HepG2 (cell line): ENCODE data around the gene DNAH9. TPM values are rescaled to one million over a fixed set of nuclear protein-coding genes. Genes with fewer than 3 reads are reported as not detected.
A peak's percentile ranks its signal among the peaks of the same experiment; 100 is the strongest.

ENCODE experiments used
- ATAC-seq: fragments of 200-7000 bp; cut with Tn5 transposase; 3 replicates; pipeline ENCODE4 v1.9.1; 2020; ENCODE audit warnings: mild to moderate bottlenecking, moderate library complexity
- BruUV-seq: library from RNA; stranded (reverse); fragments of 400-500 nt; replicated peaks from 2 replicates; lab custom pipeline; 2021; lab: Mats Ljungman, UMichigan
- CTCF ChIA-PET: fragments of 300-600 bp; formaldehyde crosslinking; extraction: SDS; loops from one replicate; lab custom pipeline; 2021; ENCODE audit warnings: low total read pairs, inconsistent platforms, low intra/inter-chr PET ratio; lab: Yijun Ruan, JAX
- POLR2A ChIA-PET: fragments of 350-600 bp; sonication (Branson Sonifier 250); formaldehyde crosslinking; loops from one replicate; lab custom pipeline; 2020; ENCODE audit warnings: antibody characterized with exemption, inconsistent platforms; lab: Yijun Ruan, JAX
- DNase-seq: peaks from one replicate; pipeline ENCODE4 v3.0.0-alpha.2; 2015; ENCODE audit warnings: low spot score
- FAIRE-seq: peaks from 3 replicates; lab custom pipeline; 2011; peaks lifted over from hg19 to GRCh38; lab: Jason Lieb, UNC
- H2AFZ ChIP-seq: one replicate; pipeline ENCODE4 v1.6.1; 2011; ENCODE audit warnings: low read length, inconsistent platforms
- H3K27ac ChIP-seq: fragments of 300-600 bp; 3 replicates; pipeline ENCODE4 v1.8.0; 2011; ENCODE audit warnings: mixed run types, mild to moderate bottlenecking, mixed read lengths, low read length, inconsistent platforms; ENCODE audit not compliant: insufficient read depth; ENCODE audit errors: extremely low read length
- H3K27me3 ChIP-seq, 2 experiments: fragments of 200-600 bp in 1 of 2; 2 replicates in 1 of 2; 3 replicates in 1 of 2; pipeline versions ENCODE4 v1.6.0 to v1.8.0; 2011; ENCODE audit warnings: low read length in 2 of 2, mild to moderate bottlenecking in 2 of 2, moderate library complexity in 2 of 2, inconsistent platforms in 1 of 2; ENCODE audit not compliant: insufficient read depth in 2 of 2, control insufficient read depth in 1 of 2
- H3K36me3 ChIP-seq, 2 experiments: fragments of 200-600 bp in 1 of 2; replicated peaks in 1 of 2; 2 replicates in 1 of 2; 3 replicates in 1 of 2; pipeline versions ENCODE4 v1.5.1 to v1.8.0; 2011; ENCODE audit warnings: low read length in 2 of 2, inconsistent platforms in 1 of 2; ENCODE audit not compliant: insufficient read depth in 2 of 2, control insufficient read depth in 1 of 2
- H3K4me1 ChIP-seq: 2 replicates; pipeline ENCODE4 v1.5.1; 2012; ENCODE audit warnings: low read length, inconsistent platforms; ENCODE audit not compliant: insufficient read depth
- H3K4me2 ChIP-seq: 2 replicates; pipeline ENCODE4 v1.6.0; 2011; ENCODE audit warnings: low read depth, low read length, inconsistent platforms
- H3K4me3 ChIP-seq, 3 experiments: fragments of 200-600 bp in 1 of 3; sonication (generic), shearing (Covaris generic) in 1 of 3; replicated peaks in 1 of 3; 2 replicates each; pipeline ENCODE4 v1.5.1; 2011 to 2016; ENCODE audit warnings: low read length in 3 of 3, inconsistent platforms in 2 of 3, low read depth in 2 of 3, mild to moderate bottlenecking in 2 of 3, control low read depth in 1 of 3, mixed read lengths in 1 of 3; ENCODE audit not compliant: insufficient read depth in 1 of 3
- H3K79me2 ChIP-seq: one replicate; pipeline ENCODE4 v1.6.1; 2011; ENCODE audit warnings: low read length, inconsistent platforms; ENCODE audit not compliant: insufficient read depth
- H3K9ac ChIP-seq: 2 replicates; pipeline ENCODE4 v1.6.0; 2011; ENCODE audit warnings: mild to moderate bottlenecking, low read depth, low read length, inconsistent platforms; ENCODE audit not compliant: insufficient read depth
- H3K9me3 ChIP-seq: 2 replicates; pipeline ENCODE4 v1.5.1; 2012; ENCODE audit warnings: mild to moderate bottlenecking, low read length
- H4K20me1 ChIP-seq: 2 replicates; pipeline ENCODE4 v1.6.0; 2011; ENCODE audit warnings: inconsistent platforms, mild to moderate bottlenecking, low read length, moderate library complexity; ENCODE audit not compliant: insufficient read depth
- MAFF ChIP-seq: IDR thresholded peaks from 2 replicates; pipeline ENCODE4 v1.6.1; 2011; ENCODE audit warnings: low read depth, low read length, improper control_type of control experiment
- MAFK ChIP-seq, 2 experiments: IDR thresholded peaks in 1 of 2; conservative IDR thresholded peaks in 1 of 2; 2 replicates each; pipeline ENCODE4 v1.6.1; 2011; ENCODE audit warnings: improper control_type of control experiment in 2 of 2, low read length in 2 of 2
- REL ChIP-seq: sonication (generic); formaldehyde crosslinking; conservative IDR thresholded peaks from 2 replicates; pipeline ENCODE4 v1.8.0; 2022; ENCODE audit warnings: mild to moderate bottlenecking, missing genetic modification reagents, moderate library complexity
- RXRA ChIP-seq: sonication (generic); formaldehyde crosslinking; IDR thresholded peaks from 2 replicates; pipeline ENCODE4 v1.5.1; 2020; ENCODE audit warnings: missing genetic modification reagents
- ZFP36L2 ChIP-seq: sonication (generic); formaldehyde crosslinking; IDR thresholded peaks from 2 replicates; pipeline ENCODE4 v1.4.0; 2020; ENCODE audit warnings: missing genetic modification reagents
- ZFP91 ChIP-seq: sonication (generic); formaldehyde crosslinking; IDR thresholded peaks from 2 replicates; pipeline ENCODE4 v1.9.0; 2022; ENCODE audit warnings: missing genetic modification reagents, mild to moderate bottlenecking, borderline replicate concordance
- ZNF160 ChIP-seq: sonication (generic); formaldehyde crosslinking; IDR thresholded peaks from 2 replicates; pipeline ENCODE4 v1.8.0; 2022; ENCODE audit warnings: mild to moderate bottlenecking, inconsistent platforms, missing genetic modification reagents
- ZNF431 ChIP-seq: sonication (generic); formaldehyde crosslinking; IDR thresholded peaks from 2 replicates; pipeline ENCODE4 v1.9.0; 2022; ENCODE audit warnings: missing genetic modification reagents, low read depth, mild to moderate bottlenecking, borderline replicate concordance
- ZNF605 ChIP-seq: sonication (generic); formaldehyde crosslinking; IDR thresholded peaks from 2 replicates; pipeline ENCODE4 v1.8.0; 2022; ENCODE audit warnings: mild to moderate bottlenecking, missing genetic modification reagents
- ZNF781 ChIP-seq: sonication (generic); formaldehyde crosslinking; IDR thresholded peaks from 2 replicates; pipeline ENCODE4 v1.5.1; 2020; ENCODE audit warnings: borderline replicate concordance, mild to moderate bottlenecking, missing genetic modification reagents; ENCODE audit errors: not compliant biosample characterization
- ZNF83 ChIP-seq: sonication (generic); formaldehyde crosslinking; IDR thresholded peaks from 2 replicates; pipeline ENCODE4 v1.4.0; 2020; ENCODE audit warnings: missing genetic modification reagents, mild to moderate bottlenecking, borderline replicate concordance
- WGBS: methylation state at CpG from one replicate; pipeline ENCODE4 v1.1.6; 2017; ENCODE audit warnings: low lambda C conversion rate; 5-methylcytosine and 5-hydroxymethylcytosine counted together
- in situ Hi-C: cut with HindIII; loops from 2 replicates; pipeline ENCODE4 v1.10.0; 2017; ENCODE audit warnings: low pct_unique_long_range_greater_than_20kb; ENCODE audit not compliant: extremely low pct_ligation_motif_present
- intact Hi-C: fragments of 100-400 bp; cut with micrococcal nuclease; formaldehyde crosslinking; loops from one replicate; pipeline ENCODE4 v1.10.0; 2022; ENCODE audit not compliant: unreplicated experiment
- polyA plus RNA-seq, 8 experiments: library from polyadenylated mRNA; depleted of rRNA in 3 of 8; stranded (reverse) in 7 of 8; unstranded in 1 of 8; fragments of >200 nt; fragmentation: Illumina TruSeq in 4 of 8; extraction: Trizol in 4 of 8; gene quantifications; 2 replicates each; pipeline versions ENCODE4 v1.2.1 to v1.2.3, GENCODE V29; 2011 to 2016; ENCODE audit warnings: low read depth in 4 of 8, missing spikeins in 1 of 8, mixed read lengths in 1 of 8; ENCODE audit not compliant: insufficient read depth in 1 of 8
- total RNA-seq, 5 experiments: library from RNA; depleted of rRNA; stranded (reverse); fragments of >200 nt; fragmentation: Illumina TruSeq; extraction: Trizol; gene quantifications; 2 replicates each; pipeline ENCODE4 v1.2.3, GENCODE V29; 2016; ENCODE audit warnings: low read depth in 1 of 5

Gene DNAH9
- total and polyA plus RNA-seq, 2 of the 13 experiments (the other 11 are each of a cell fraction or from before 2014, with no cell fraction given), result not detected

DNA sequence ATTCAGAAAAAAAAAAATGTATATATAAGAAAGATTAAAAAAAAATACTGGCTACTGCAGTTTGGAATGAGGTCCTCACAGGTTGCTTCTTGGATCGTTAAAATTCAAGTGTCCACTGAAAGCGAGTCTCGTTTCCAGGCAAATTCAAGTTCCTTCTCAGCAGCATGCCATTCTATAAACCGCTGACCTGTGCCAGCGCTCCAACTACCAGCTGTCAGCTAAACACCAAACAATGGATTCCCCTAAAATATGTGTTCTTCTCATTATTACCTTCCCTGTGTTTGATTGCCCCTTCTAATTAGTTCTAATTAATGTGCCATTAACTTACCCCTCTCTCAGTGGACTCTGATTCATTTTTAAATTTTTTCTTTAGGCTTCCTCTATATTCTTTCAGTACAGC lies 92.4 kb downstream of the DNAH9 start:
- H2AFZ ChIP-seq, result no peak overlapping the region
- no peaks in the 10 kb centered on the region for H3K9me3 ChIP-seq
- DNase-seq (no peak), FAIRE-seq (no peak), ATAC-seq (no peak)
- no peaks in the 10 kb centered on the region for H3K4me1 ChIP-seq
- intact Hi-C loops (no loop called here), in situ Hi-C loops (no loop called here)
- H3K4me3 ChIP-seq, result no peak overlapping the region
- H3K27ac ChIP-seq, result no peak overlapping the region
- no TSS peak for BruUV-seq
- no peak for TF ChIP-seq ZNF160 (CRISPR knock-in tag)
- no peak for TF ChIP-seq RXRA (CRISPR knock-in tag)
- no peak for TF ChIP-seq ZNF83 (CRISPR knock-in tag)
- TF ChIP-seq ZFP36L2 (CRISPR knock-in tag), result no peak
- no peak for TF ChIP-seq REL
- TF ChIP-seq ZNF781, result no peak
- ChIA-PET CTCF (no interaction called here), POLR2A (no interaction called here)
- peaks cover 1 to 2% of the 10 kb centered on the region in 2 experiments; a peak in 2 of 5 replicates for H3K27me3 ChIP-seq
- H3K9ac ChIP-seq, result no peak overlapping the region
- H4K20me1 ChIP-seq, result no peaks in the 10 kb centered on the region
- H3K36me3 ChIP-seq, result no peaks in the 10 kb centered on the region
- H3K4me2 ChIP-seq, result no peak overlapping the region
- WGBS, result 22% methylated on average over 5 of the region's 5 CpGs
- no peaks in the 10 kb centered on the region for H3K79me2 ChIP-seq

GRCh38 chr17:11692688-11693087 lies 94.4 kb downstream of the DNAH9 start:
- H3K4me1 ChIP-seq, result no peaks in the 10 kb centered on the region
- 54% methylated on average over 9 of the region's 9 CpGs for WGBS
- no peaks in the 10 kb centered on the region for H3K36me3 ChIP-seq
- H2AFZ ChIP-seq, result no peak overlapping the region
- ChIA-PET POLR2A (no interaction called here), CTCF (no interaction called here)
- peaks cover 1 to 2% of the 10 kb centered on the region in 2 experiments; a peak in 2 of 5 replicates for H3K27me3 ChIP-seq
- no peak for DNase-seq
- BruUV-seq, result no TSS peak
- no peak overlapping the region for H3K9ac ChIP-seq
- intact Hi-C loops, result no loop called here
- H3K4me3 ChIP-seq, result no peak overlapping the region
- no peaks in the 10 kb centered on the region for H3K79me2 ChIP-seq
- no peak overlapping the region for H3K27ac ChIP-seq
- no peak for FAIRE-seq
- no peak overlapping the region for H3K4me2 ChIP-seq
- in situ Hi-C loops, result no loop called here
- no peaks in the 10 kb centered on the region for H3K9me3 ChIP-seq
- no peak for ATAC-seq
- H4K20me1 ChIP-seq, result no peaks in the 10 kb centered on the region
- peak in 1 of 2 experiments; percentile 57; a peak in 2 of 4 replicates for TF ChIP-seq MAFK (conservative IDR thresholded peaks at IDR 0.05 in 1 of 2, IDR thresholded peaks at IDR 0.05 in 1 of 2; ENCODE audit: low read length in 2 of 2)
- TF ChIP-seq ZNF605 (CRISPR knock-in tag), result no peak
- TF ChIP-seq MAFF, result peak; percentile 33; the same call in 1 of the 2 replicates
- no peak for TF ChIP-seq ZNF431 (CRISPR knock-in tag)
- no peak for TF ChIP-seq ZFP91 (CRISPR knock-in tag)
